SU-DHL-6 (cell line): ENCODE data around the gene RASIP1.

Experiments
- CTCF ChIP-seq: fragments of 200-600 bp; sonication (generic); IDR thresholded peaks from one replicate; pipeline ENCODE4 v1.5.1; 2017; ENCODE audit warnings: antibody characterized with exemption, mild to moderate bottlenecking, low read length, moderate library complexity; ENCODE audit not compliant: insufficient read depth, poor library complexity, severe bottlenecking
- EZH2phosphoT487 ChIP-seq: fragments of 200-600 bp; sonication (generic), shearing (Covaris generic); conservative IDR thresholded peaks from 2 replicates; pipeline ENCODE4 v1.6.1; 2018; ENCODE audit warnings: mild to moderate bottlenecking, antibody characterized with exemption, low read length, moderate library complexity, mixed read lengths

- TF ChIP-seq EZH2phosphoT487 (no peak), CTCF (no peak)
Measured at GRCh38 chr19:48687776-48688175, 52.6 kb downstream of the RASIP1 start.
